HEK293 (cell line): ENCODE data around the gene PACRG.

Experiments
- CTCF ChIA-PET: fragments of 350-600 bp; formaldehyde crosslinking; extraction: SDS; loops from one replicate; lab custom pipeline; 2021; ENCODE audit warnings: antibody characterized with exemption; lab: Yijun Ruan, JAX
- POLR2A ChIA-PET: fragments of 300-600 bp; formaldehyde crosslinking; extraction: SDS; loops from one replicate; lab custom pipeline; 2020; ENCODE audit warnings: antibody characterized with exemption, inconsistent platforms; lab: Yijun Ruan, JAX
- H3K27ac ChIP-seq: fragments of 200-500 bp; sonication (Bioruptor generic); 2 replicates; pipeline ENCODE4 v1.5.1; 2014; ENCODE audit warnings: low read depth, low read length, control low read depth, inconsistent platforms; ENCODE audit errors: extremely low read depth
- H3K36me3 ChIP-seq, 2 experiments: fragments of 200-500 bp in 1 of 2; sonication (Bioruptor generic) in 1 of 2; 1 replicate in 1 of 2; 2 replicates in 1 of 2; pipeline ENCODE4 v1.5.1; 2014 to 2017; ENCODE audit warnings: inconsistent platforms in 2 of 2, low read length in 2 of 2; ENCODE audit not compliant: control insufficient read depth in 2 of 2, insufficient read depth in 1 of 2
- H3K4me1 ChIP-seq: fragments of 200-500 bp; sonication (Bioruptor generic); 2 replicates; pipeline ENCODE4 v1.5.1; 2014; ENCODE audit warnings: mild to moderate bottlenecking, low read length, inconsistent platforms; ENCODE audit not compliant: control insufficient read depth, insufficient read depth
- H3K4me3 ChIP-seq: 2 replicates; pipeline ENCODE4 v1.5.1; 2011; ENCODE audit warnings: low read depth, mild to moderate bottlenecking, control low read depth, low read length, moderate library complexity
- H3K9me3 ChIP-seq: fragments of 200-500 bp; sonication (Bioruptor generic); 2 replicates; pipeline ENCODE4 v1.5.1; 2014; ENCODE audit warnings: low read depth, low read length, inconsistent platforms; ENCODE audit not compliant: control insufficient read depth, insufficient read depth
- ELK4 ChIP-seq: IDR thresholded peaks from 2 replicates; pipeline ENCODE4 v1.6.1; 2011; ENCODE audit warnings: mild to moderate bottlenecking, low read depth, low read length, borderline replicate concordance
- HIC1 ChIP-seq: fragments of 450-650 bp; formaldehyde crosslinking; IDR thresholded peaks from 2 replicates; pipeline ENCODE4 v1.5.1; 2016; ENCODE audit warnings: missing biosample characterization, missing genetic modification characterization
- HOXD13 ChIP-seq: sonication (generic); formaldehyde crosslinking; IDR thresholded peaks from 2 replicates; pipeline ENCODE4 v1.8.0; 2022; ENCODE audit warnings: missing genetic modification reagents, borderline replicate concordance
- INSM2 ChIP-seq: fragments of 450-650 bp; formaldehyde crosslinking; IDR thresholded peaks from 2 replicates; pipeline ENCODE4 v1.5.1; 2016; ENCODE audit warnings: missing biosample characterization, missing genetic modification characterization
- KLF8 ChIP-seq: fragments of 450-650 bp; formaldehyde crosslinking; IDR thresholded peaks from 2 replicates; pipeline ENCODE4 v1.5.1; 2016; ENCODE audit warnings: missing biosample characterization, missing genetic modification characterization
- OVOL3 ChIP-seq: fragments of 450-650 bp; formaldehyde crosslinking; IDR thresholded peaks from 2 replicates; pipeline ENCODE4 v1.5.1; 2016; ENCODE audit warnings: missing biosample characterization, missing genetic modification characterization
- SP3 ChIP-seq: fragments of 450-650 bp; formaldehyde crosslinking; IDR thresholded peaks from 2 replicates; pipeline ENCODE4 v1.5.1; 2016; ENCODE audit warnings: missing biosample characterization, missing genetic modification characterization
- ZBTB44 ChIP-seq: fragments of 450-650 bp; IDR thresholded peaks from 2 replicates; pipeline ENCODE4 v1.5.1; 2018; ENCODE audit warnings: missing biosample characterization, mild to moderate bottlenecking, missing genetic modification characterization
- ZFP37 ChIP-seq: fragments of 450-650 bp; formaldehyde crosslinking; IDR thresholded peaks from 2 replicates; pipeline ENCODE4 v1.5.1; 2016; ENCODE audit warnings: missing biosample characterization, missing genetic modification characterization
- ZNF112 ChIP-seq: fragments of 450-650 bp; formaldehyde crosslinking; IDR thresholded peaks from 2 replicates; pipeline ENCODE4 v1.5.0; 2017; ENCODE audit warnings: missing biosample characterization, missing genetic modification characterization
- ZNF114 ChIP-seq: fragments of 450-650 bp; formaldehyde crosslinking; IDR thresholded peaks from 2 replicates; pipeline ENCODE4 v1.5.0; 2017; ENCODE audit warnings: missing biosample characterization, missing genetic modification characterization
- ZNF148 ChIP-seq: fragments of 450-650 bp; formaldehyde crosslinking; IDR thresholded peaks from 2 replicates; pipeline ENCODE4 v1.5.0; 2017; ENCODE audit warnings: missing biosample characterization, missing genetic modification characterization, borderline replicate concordance
- ZNF26 ChIP-seq: fragments of 450-650 bp; formaldehyde crosslinking; IDR thresholded peaks from 2 replicates; pipeline ENCODE4 v1.5.1; 2016; ENCODE audit warnings: missing biosample characterization, missing genetic modification characterization
- ZNF274 ChIP-seq, 2 experiments: fragments of 200-500 bp in 1 of 2; fragments of 450-650 bp in 1 of 2; sonication (Bioruptor generic) in 1 of 2; formaldehyde crosslinking in 1 of 2; IDR thresholded peaks; 2 replicates each; pipeline versions ENCODE4 v1.5.1 to v1.6.1; 2014 to 2016; ENCODE audit warnings: borderline replicate concordance in 1 of 2, inconsistent platforms in 1 of 2, low read length in 1 of 2, missing biosample characterization in 1 of 2, missing genetic modification characterization in 1 of 2
- ZNF449 ChIP-seq: fragments of 450-650 bp; formaldehyde crosslinking; IDR thresholded peaks from 2 replicates; pipeline ENCODE4 v1.5.1; 2017; ENCODE audit warnings: missing biosample characterization, mild to moderate bottlenecking, missing genetic modification characterization, moderate library complexity
- ZNF473 ChIP-seq: fragments of 450-650 bp; formaldehyde crosslinking; IDR thresholded peaks from 2 replicates; pipeline ENCODE4 v1.5.1; 2017; ENCODE audit warnings: missing biosample characterization, missing genetic modification characterization
- ZNF521 ChIP-seq: fragments of 450-650 bp; formaldehyde crosslinking; IDR thresholded peaks from 2 replicates; pipeline ENCODE4 v1.5.1; 2017; ENCODE audit warnings: missing biosample characterization, mild to moderate bottlenecking, missing genetic modification characterization
- ZNF530 ChIP-seq: fragments of 450-650 bp; formaldehyde crosslinking; IDR thresholded peaks from 2 replicates; pipeline ENCODE4 v1.5.1; 2016; ENCODE audit warnings: low read depth, missing biosample characterization, missing genetic modification characterization
- ZNF585B ChIP-seq: fragments of 450-650 bp; formaldehyde crosslinking; IDR thresholded peaks from 2 replicates; pipeline ENCODE4 v1.5.1; 2016; ENCODE audit warnings: missing biosample characterization, missing genetic modification characterization
- ZNF600 ChIP-seq: fragments of 450-650 bp; formaldehyde crosslinking; IDR thresholded peaks from 2 replicates; pipeline ENCODE4 v1.5.1; 2016; ENCODE audit warnings: missing biosample characterization, missing genetic modification characterization
- ZNF610 ChIP-seq: fragments of 450-650 bp; formaldehyde crosslinking; IDR thresholded peaks from 2 replicates; pipeline ENCODE4 v1.5.1; 2016; ENCODE audit warnings: missing biosample characterization, missing genetic modification characterization, borderline replicate concordance
- ZNF658 ChIP-seq: fragments of 450-650 bp; formaldehyde crosslinking; IDR thresholded peaks from 2 replicates; pipeline ENCODE4; 2016; ENCODE audit warnings: missing biosample characterization, missing genetic modification characterization
- ZSCAN23 ChIP-seq: fragments of 450-650 bp; formaldehyde crosslinking; IDR thresholded peaks from 2 replicates; pipeline ENCODE4 v1.5.1; 2016; ENCODE audit warnings: missing biosample characterization, missing genetic modification characterization
- ZSCAN30 ChIP-seq: fragments of 450-650 bp; IDR thresholded peaks from 2 replicates; pipeline ENCODE4 v1.5.1; 2018; ENCODE audit warnings: missing biosample characterization, mild to moderate bottlenecking, missing genetic modification characterization, moderate library complexity

The PACRG gene

GRCh38 chr6:163151212-163151611 is 423.4 kb downstream of the PACRG start:
- H3K9me3 ChIP-seq: no peaks in the 10 kb centered on the region
- ChIA-PET CTCF (no interaction called here), POLR2A (no interaction called here)
- H3K4me1 ChIP-seq: no peaks in the 10 kb centered on the region
- no peak overlapping the region for H3K4me3 ChIP-seq
- TF ChIP-seq ZNF26 (tag by site-specific recombination): no peak
- TF ChIP-seq ZNF658: no peak
- no peak for TF ChIP-seq ZNF600 (tag by site-specific recombination)
- TF ChIP-seq ZNF521 (tag by site-specific recombination): no peak
- no peak for TF ChIP-seq ZBTB44 (tag by site-specific recombination)
- TF ChIP-seq INSM2 (tag by site-specific recombination): no peak
- TF ChIP-seq OVOL3 (tag by site-specific recombination): no peak
- TF ChIP-seq ZNF530 (tag by site-specific recombination): no peak
- TF ChIP-seq KLF8 (tag by site-specific recombination): no peak
- no peak for TF ChIP-seq ZNF114 (tag by site-specific recombination)
- TF ChIP-seq HIC1 (tag by site-specific recombination): no peak
- no peak for TF ChIP-seq ZSCAN23 (tag by site-specific recombination)
- TF ChIP-seq ELK4: no peak
- TF ChIP-seq ZNF473 (tag by site-specific recombination): no peak
- TF ChIP-seq, all 188 proteins: peak for 0
- no peaks in the 10 kb centered on the region for H3K36me3 ChIP-seq
- no peak overlapping the region for H3K27ac ChIP-seq

GRCh38 chr6:163152701-163153100 is 424.9 kb downstream of the PACRG start:
- no peak overlapping the region for H3K27ac ChIP-seq
- no peaks in the 10 kb centered on the region for H3K36me3 ChIP-seq
- no peaks in the 10 kb centered on the region for H3K4me1 ChIP-seq
- H3K9me3 ChIP-seq: no peaks in the 10 kb centered on the region
- H3K4me3 ChIP-seq: no peak overlapping the region
- ChIA-PET CTCF (interaction anchor here (0.6 kb wide), 1 partner anchor 941 kb away, joined by 3 read pairs; no protein-coding TSS in a partner anchor), POLR2A (no interaction called here)
- no peak for TF ChIP-seq ZNF585B (tag by site-specific recombination)
- TF ChIP-seq ZFP37: no peak
- no peak for TF ChIP-seq ZNF610 (tag by site-specific recombination)
- no peak for TF ChIP-seq ZNF112 (tag by site-specific recombination)
- no peak for TF ChIP-seq ZNF449 (tag by site-specific recombination)
- no peak for TF ChIP-seq SP3 (tag by site-specific recombination)
- no peak for TF ChIP-seq ZNF148 (tag by site-specific recombination)
- TF ChIP-seq ZSCAN30 (tag by site-specific recombination): no peak
- TF ChIP-seq ZNF274 (IDR thresholded peaks at IDR 0.05; ENCODE audit: low read length): no peak
- no peak for TF ChIP-seq ZNF274 (tag by site-specific recombination; IDR thresholded peaks at IDR 0.05; ENCODE audit: borderline replicate concordance)
- no peak for TF ChIP-seq HOXD13
